ENCODE measurements around the gene RPTN.

Gene RPTN, protein sequence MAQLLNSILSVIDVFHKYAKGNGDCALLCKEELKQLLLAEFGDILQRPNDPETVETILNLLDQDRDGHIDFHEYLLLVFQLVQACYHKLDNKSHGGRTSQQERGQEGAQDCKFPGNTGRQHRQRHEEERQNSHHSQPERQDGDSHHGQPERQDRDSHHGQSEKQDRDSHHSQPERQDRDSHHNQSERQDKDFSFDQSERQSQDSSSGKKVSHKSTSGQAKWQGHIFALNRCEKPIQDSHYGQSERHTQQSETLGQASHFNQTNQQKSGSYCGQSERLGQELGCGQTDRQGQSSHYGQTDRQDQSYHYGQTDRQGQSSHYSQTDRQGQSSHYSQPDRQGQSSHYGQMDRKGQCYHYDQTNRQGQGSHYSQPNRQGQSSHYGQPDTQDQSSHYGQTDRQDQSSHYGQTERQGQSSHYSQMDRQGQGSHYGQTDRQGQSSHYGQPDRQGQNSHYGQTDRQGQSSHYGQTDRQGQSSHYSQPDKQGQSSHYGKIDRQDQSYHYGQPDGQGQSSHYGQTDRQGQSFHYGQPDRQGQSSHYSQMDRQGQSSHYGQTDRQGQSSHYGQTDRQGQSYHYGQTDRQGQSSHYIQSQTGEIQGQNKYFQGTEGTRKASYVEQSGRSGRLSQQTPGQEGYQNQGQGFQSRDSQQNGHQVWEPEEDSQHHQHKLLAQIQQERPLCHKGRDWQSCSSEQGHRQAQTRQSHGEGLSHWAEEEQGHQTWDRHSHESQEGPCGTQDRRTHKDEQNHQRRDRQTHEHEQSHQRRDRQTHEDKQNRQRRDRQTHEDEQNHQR

DNA sequence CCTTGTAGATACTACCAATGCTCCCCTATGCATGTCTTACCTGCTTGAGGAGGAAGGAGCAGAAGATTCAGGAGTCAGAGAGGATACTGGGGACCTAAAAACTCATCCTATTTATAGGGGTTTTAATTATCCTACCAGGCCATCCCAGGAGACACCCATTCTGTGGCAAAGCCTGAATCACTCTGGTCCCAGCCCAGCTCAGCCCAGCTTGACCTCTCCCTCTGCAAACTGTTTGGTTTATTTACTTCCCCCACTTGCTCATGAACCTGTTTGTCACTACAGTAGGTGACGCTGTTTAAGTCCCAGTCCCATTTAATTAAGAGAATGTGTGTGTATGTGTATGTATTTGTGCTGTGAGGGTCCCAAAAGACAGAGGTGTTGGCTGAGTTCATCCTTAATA, at the start of gene RPTN:
Gene RPTN (minus strand): TSS at position 85 of the 400 bp plus-strand sequence. CDS start 1,339 bp downstream, outside the sequence.
- DNase-seq, result no peak

DNA sequence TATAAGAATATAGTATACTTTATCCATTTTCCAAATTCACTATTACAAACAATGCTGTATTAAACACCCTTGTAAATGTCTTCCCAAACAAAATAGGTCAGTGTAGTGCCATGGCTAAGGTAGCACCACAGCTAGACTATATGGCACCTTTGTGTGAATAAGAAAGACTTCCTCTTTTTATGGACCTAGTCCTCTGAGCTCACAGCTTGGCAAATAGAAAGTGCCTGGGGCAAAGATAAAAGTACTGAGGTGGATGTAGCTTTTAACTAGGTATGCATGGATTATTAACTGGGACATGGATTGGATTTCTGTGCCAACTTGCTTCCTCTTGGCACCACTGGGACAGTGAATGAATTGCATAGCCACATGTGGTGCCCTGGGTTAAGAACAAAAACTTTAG, 40.0 kb upstream of the RPTN start:
- no peak for DNase-seq

DNA sequence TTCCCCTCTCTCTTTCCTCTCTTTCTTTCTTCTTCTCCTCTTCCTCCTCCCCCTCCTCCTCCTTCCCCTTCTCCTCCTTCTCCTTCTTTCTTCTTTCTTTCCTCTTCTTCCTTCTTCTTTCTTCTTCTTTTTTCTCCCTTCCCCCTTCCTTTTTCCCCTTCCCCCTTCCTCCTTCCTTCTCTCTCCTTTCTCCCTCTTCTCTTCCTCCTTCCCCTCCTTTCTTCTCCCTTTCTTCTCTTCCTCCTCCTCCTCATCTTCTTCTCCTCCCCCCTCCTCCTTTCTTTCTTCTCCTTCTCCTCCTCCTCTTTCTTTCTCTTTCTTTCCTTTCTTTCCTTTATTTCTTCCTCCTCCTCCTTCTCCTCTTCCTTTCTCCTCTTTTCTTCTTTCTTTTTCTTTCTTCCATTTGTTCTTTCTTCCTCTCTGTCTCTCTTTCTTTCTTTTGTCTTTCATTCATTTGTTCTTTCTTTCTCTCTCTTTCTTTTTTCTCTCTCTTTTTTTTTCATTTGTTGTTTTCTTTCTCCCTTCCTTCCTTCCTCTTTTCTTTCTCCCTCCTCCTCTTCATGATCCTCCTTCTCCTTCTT, 38.4 kb upstream of the RPTN start:
- DNase-seq, result no peak

DNA sequence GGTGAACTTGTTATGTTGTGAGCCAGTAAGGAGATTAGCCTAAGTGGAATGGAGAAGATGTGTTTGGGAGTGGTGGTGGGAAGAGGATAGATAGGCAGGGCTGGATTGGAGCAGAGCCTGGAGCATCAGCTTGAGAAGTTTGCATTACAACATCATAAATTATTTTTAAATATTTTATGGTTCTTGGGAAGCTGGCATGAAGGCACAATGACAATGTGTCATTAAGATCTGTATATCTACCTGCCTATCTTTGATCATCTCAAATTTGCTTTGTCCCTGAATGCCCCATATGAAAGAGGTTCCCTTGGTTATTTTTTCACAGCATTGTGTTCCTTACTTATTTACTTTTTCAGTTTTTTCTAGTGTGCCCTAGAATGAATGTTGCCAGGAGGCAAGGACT, 32.7 kb upstream of the RPTN start:
- DNase-seq, result no peak

DNA sequence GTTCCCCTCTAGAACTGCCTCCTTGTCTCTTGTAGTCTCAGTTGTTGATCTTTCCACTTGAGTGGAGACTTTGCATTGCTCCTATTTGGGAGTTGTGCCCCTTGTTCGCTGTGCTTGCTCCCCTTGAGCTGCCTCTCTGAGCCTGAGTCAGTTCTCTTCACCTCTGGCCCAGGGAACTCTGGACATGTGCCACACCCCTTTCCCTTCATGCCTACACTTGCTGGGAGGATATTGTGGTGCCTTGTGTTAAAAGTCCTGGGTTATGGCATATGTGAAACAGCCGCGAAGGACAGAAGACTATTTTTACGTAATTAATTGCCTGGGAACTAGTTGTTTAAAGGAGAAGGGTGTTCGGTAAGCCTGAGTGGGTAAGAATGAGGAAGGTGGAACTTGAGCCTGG, 32.2 kb upstream of the RPTN start:
- no peak for DNase-seq

DNA sequence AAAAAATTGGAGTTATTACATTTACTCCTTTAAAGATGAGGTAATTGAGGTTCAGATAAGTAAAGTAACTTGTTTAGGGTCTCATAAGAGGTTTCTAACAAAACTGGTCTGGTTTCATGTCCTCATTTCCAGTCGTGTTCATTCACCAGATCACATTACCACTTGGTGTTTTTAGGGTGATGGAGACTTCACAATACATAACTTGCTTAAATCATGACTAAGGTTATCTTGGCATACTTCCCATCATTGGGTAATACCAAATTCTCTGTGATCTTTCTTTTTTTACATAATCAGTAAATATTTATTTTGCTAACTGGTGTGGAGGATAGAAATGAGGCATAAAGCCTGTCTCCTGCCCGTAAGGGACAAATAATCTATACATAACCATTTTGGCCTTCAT, 31.6 kb upstream of the RPTN start:
- DNase-seq, result no peak

DNA sequence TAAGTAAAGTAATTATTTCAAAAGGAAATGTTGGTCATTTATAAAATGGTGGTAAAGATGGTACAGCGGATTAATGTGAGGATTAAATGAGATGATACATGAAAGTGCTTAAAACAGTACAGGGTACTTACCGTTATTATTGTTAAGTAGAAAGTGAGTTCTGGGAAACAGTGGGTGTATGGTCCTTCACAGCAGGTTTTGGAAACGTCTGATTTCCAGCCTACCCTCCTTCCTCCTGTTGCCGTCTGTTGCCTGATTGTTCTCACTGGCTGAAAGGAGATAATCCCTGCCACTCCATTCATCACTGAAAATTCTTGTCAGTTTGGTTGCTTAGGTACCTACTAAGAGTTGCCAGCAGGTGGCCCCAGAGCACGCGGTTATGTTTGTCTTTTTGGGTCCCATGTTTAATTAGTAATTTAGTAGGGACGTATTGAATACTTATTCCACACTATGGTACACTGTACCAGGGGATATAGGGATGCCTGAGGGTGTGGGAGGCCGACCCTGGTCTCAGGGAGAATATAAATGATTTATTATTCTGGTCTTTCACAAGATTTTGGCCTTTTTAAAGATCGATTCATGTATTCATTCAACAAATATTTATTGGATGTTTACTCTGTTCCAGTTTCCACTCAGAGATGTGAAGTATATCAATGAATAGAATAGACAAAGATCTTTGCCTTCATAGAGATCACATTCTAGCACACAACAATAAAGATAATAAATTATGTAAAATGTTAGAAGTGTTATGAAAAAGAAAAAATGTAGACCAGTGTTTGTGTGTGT, 30.8 kb upstream of the RPTN start:
- peak in 6 of 14 donors; percentile 9 to 34 (median 25) for DNase-seq

DNA sequence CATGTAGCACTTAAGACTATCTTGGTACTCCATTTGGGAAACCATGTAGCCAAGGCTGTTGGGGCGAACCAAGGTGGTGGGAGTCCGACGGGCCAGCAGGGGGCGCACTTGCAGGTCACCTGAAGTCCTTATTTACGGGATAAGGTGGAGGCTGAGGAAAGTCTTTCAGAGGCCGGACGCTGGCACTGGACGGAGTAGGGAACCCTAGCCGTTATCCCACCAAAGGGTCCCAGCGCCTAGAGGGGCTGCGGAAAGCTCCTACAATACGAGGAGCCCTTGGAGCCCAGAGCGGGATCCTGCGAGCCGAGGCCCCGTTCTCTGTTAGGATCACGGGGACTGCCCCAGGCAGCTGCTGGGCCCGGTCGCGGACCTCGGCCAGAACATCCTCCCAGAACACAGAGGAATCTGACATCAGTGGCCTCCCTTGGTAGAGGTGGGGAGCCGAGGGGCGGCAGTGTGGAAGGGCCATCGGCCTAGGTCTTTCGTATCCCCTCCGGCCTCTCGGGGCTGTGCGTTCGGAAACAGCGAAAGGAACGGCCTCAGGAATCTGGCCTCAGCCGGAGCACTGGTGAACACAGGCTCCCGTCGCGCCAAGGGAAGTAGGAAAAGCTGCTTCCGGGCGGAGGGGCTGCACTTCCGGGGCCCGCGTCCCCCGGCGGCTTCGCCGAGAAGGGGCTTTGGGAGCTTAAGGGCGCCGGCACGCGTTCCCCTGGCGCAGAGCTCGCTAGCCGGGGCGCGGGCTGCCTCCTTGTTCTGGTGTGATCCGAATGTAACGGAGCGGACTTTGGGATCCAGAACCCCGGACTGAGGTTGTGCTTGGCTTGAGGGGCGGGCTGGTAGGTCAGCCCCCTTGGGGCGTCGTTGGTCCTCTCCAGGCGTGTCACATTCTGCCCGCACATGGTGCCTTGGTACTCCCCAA, 29.9 kb upstream of the RPTN start:
- peak in 10 of 14 donors; percentile 15 to 79 (median 49) for DNase-seq

DNA sequence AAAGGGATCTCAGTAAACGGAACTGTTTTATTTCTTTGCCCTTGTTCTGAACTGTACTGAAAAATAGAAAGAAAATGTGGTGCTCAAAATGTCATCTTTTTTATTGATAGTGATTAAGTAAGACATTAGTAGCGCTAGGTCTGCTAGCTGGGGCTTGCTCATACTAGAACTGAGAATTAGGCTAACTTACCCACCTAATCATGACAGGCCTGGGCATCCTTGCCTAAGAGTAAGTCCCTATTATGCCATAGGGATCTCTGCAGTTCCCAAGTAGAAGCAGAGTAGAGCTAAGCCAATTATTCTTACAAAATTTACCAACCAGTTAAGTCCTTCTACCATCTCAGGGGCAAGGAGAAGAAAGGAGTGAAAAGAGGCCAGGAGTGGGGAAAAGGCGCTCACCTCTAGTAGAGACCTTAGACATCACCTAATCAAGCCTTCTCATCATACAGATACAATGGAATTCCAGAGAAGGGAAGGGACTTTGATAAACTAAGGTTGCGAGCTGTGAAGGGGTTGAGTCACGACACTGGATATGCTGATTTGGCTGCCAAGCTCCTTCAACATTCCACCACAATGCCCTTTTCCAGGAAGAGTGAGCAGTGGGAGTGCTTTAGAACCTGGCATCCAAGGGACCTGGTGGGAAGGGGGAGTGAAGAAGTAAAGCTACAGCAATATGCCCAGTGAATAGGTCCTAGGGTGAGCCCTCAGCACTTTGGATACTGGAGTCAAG, 27.7 kb upstream of the RPTN start:
- no peak for DNase-seq

DNA sequence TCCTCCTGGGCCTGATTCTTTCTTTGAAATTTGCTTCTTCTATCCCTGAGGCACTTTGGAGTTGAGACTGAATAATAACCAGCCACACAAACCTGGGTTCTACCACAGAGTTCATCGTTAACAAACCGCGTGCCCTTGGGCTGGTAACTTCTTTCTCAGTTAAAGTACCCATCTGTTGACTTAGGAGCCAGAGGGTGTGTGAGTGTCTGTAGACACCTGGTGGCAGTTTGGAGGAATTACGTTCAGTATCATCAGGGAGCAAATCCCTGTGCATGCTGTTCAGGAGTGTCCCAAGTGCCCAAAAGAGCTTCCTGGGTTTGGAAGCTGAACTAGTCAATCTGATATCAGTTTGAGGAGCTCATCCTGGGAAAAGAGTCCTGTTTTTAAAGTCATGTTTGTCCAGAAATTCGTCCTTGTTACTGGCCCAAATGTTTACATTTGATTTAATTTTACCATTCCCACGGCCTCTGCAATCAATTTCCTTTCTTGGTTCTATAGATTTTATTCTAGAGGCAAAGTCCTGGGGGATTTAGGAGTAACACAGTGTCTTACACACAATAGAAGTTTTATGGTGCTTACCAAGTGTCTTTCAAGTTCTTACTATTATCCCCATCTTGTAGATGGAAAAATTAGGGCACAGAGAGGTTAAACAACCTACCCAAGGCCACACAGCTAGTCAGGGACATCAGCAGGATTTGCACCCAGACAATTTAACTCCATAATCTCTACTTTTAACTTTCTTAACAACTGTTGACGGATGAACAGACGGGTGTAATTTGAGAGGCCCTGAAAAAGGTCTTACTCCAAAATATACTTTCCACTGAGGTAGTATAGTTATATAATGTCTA, 26.7 kb upstream of the RPTN start:
- no peak for DNase-seq

DNA sequence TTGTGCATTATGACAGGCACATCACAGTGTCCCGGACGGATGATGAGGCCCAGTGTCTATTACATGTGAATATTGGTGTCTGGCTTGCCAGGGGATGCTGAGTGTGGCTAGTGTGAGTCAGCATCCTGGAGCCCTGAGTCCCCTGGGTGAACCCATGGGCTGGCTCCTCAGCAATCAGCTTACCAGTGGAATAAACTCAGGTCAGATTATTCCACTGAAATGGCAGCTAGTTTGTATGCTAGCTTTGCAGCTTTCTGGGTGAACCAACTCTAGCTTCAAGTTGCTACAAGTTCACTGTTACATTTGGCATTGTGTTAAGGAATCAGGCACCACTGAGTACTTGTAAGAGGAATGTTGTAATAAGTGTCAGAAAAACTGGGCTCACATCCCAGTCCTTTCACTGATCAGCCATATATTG, 23.9 kb upstream of the RPTN start:
- DNase-seq, result no peak

DNA sequence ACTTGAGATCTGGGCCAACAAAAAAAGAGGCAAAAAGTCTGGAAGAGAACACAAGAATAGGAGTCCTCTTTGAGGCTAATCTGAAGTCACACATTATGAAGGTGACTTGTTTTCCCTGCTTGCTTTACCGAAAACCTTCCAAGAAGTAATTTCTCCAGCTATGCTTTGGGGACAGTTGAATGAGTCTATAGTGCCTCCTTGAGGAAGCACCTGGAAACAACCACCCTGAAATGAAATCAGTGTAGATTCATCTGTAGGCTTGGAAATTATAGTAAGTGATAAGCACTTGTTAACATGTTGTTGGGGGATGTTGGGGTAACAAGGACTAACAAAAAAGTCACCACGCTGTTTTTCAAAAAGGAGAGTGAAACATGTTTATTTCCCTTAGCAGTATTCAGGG, 23.4 kb upstream of the RPTN start:
- no peak for DNase-seq

DNA sequence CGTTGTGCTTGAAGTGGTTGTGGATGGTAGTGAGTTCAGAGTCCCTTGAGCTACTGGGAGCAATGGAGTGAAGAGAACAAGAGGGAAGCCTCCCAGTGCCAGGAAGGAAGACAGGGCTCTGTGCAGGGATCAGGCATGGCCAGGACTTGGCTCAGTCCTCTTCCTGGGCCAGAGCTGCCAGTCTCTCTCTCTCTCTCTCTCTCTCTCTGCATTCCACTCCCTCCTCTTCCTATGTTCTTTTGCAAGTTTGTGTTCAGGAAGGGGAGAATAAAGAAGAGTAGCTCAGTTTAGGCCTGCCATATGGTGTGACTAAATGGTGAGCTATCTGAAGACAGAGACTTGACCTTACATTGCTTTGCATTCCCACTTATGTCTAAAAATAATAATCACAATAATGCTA, 20.5 kb upstream of the RPTN start:
- DNase-seq, result no peak

DNA sequence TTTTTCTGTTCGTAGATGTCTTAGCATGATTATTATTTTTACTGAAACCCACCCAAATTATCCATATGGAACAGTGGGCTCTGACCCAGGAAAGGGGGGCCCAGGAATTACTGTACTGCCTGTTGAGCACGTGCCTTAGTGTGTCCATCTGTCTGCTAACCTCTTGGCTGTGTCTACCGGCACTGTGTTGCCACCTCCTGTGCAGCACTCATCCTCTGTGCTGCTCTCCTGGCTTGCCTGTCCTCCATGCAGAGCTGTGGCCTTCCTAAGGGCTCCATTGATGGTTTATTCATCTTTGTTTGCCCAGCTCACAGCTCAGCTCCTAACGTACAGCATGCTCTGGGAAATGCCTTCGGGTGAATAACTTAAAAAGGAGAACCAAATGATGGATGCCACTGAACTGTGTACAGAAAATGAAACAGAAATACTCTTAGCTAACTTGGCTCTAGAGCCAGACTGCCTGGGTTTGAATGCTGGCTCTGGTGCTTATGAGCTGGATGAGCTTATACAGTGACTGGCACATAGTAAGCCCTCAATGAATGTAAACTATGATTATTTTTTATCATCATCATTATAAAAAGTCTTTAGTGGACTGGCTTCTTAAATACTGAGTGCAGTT, 11.4 kb upstream of the RPTN start:
- DNase-seq, result no peak

DNA sequence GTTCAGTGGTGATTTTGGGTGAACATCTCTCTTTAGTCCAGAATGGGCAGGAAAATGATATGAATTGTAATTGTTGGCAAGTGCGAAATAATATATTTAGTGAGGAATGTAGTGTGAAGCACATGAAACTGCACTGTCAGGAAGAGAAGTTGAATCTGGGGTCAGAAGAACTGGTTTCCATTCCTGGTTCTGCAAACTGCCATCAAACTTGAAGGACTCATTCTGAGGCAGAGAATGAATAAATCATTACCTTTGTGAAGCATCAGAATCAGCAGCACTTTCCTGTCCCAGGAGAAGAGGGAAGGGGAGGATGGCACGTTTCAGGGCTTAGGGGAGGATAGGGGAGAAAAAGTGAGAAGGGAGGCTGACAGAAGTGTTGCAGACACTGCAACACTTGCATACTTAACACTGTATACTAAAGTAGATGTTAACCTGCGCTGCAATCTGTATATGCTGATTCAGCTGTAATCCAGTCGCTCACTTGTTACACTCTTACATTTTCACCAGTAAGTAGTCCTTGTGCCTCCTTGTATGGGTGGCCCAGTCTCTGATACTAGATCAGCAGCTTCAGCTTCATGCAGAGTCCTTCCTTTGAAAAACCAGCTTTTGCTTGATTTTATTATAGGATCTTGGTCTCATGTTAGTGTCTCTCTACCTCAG, 10.5 kb upstream of the RPTN start:
- DNase-seq, result no peak

DNA sequence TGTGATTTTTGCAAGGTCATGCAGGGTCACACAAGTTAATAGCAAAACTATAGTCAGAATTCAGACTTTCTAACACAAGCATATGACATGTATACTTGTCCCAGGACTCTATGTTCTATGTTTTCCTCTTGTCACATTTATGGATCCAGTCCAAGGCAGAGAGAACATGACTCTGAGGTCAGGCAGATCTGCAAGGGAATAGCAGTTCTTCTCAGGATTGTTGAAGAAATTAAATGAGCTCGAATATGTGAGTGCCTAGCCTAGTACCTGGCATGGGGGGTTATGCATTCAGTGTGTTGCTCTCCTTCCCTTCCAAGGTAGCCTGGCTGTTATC, 9.5 kb upstream of the RPTN start:
- no peak for DNase-seq

DNA sequence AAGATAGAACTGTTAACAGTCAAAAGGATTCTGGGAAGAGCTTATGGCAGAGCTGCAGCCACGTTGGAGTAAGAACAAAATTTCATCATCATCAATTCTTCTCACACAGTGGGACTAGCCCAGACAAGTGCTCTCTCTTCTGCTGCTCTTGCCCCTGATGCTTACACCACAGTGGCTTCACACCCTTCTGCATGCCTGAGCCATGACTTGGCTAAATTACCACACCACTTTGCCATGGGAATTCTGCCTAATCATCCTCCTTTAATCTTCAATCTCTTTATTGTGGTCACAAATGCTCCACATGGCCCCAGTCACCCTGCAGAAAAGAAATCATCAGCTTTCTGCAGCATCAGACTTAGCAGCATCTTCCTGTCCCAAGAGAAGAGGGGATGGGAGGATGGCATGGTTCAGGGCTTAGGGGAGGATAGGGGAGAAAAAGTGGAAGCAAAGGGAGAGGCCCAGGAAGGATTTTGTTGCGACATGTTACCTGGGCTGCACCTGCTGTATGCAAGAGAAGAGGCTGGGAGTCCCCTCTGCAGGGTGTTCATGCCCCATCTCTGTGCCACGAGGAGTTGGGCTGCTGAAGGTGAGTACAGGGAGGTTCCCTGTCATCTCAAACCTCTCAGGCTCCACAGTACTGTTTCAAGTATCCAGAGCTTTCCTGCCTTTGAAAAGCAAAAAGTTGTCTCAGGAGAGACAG, 9.0 kb upstream of the RPTN start:
- DNase-seq, result no peak

DNA sequence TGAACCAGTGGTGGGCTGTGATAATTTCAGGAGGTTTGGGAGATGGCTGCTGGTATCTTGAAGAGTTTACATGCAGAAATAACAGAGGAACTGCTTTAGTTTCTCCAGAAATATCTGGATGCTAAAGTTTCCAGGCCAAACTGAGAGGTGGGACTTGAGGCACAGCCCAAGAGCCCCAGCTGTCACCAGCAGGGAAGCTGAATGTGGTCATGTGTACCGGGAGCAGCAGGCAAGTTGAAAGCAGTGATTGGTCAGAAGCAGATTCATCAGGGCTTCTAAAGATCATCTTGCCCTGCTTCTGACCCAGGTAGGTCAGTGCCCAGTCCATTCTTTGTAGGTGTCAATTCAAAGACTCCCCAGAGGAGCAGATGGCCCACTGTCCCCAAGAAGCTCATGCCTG, 7.9 kb upstream of the RPTN start:
- DNase-seq, result no peak
